Measurements from ENCODE around the gene TRAF3IP1. TPM values are rescaled to one million over a fixed set of nuclear protein-coding genes. Genes with fewer than 3 reads are reported as not detected.

TRAF3IP1 gene
- total and polyA plus RNA-seq, 12 donors, result 5.5 to 18.5 (median 12.4) TPM

- peak; percentile 80 to 96 (median 93) for DNase-seq
- Histone ChIP-seq H3K27me3 (no peaks in the 10 kb centered on the region), H3K4me1 (replicated peaks in 1 of 2) (peaks cover 0 to 7% of the 10 kb centered on the region in 2 donors), H3K9me3 (replicated peaks in 1 of 3) (no peaks in the 10 kb centered on the region), H3K36me3 (replicated peaks in 1 of 2) (peaks cover 0 to 30% of the 10 kb centered on the region in 2 donors), H3K27ac (peak overlapping the region in 3 of 5 donors; percentile 13 to 73 (median 51)), H3K4me3 (no peak overlapping the region)
- intact Hi-C loops (cut with DNase I), result loop anchor here in 1 of 2 donors (10.0 kb wide), 1 partner anchor 85 kb away; no protein-coding TSS in a partner anchor
- TF ChIP-seq CTCF (IDR thresholded peaks at IDR 0.05) (no peak), POLR2A (IDR thresholded peaks at IDR 0.05) (peak in 1 of 2 donors; percentile 48)
- whole genome bisulfite sequencing, 4 donors, result 47 to 63% (median 49%) methylated on average over 9 of the region's 9 CpGs
These were observed 129.6 kb downstream of the TRAF3IP1 start for GRCh38 chr2:238449909-238450417.

GRCh38 chr2:238450440-238450861, 130.1 kb downstream of the TRAF3IP1 start:
- DNase-seq, result peak in 1 of 7 donors; percentile 51
- Histone ChIP-seq H3K9me3 (replicated peaks in 1 of 3) (no peaks in the 10 kb centered on the region), H3K27ac (peak overlapping the region in 3 of 5 donors; percentile 13 to 51 (median 17)), H3K27me3 (no peaks in the 10 kb centered on the region), H3K36me3 (replicated peaks in 1 of 2) (peaks cover 0 to 25% of the 10 kb centered on the region in 2 donors), H3K4me1 (replicated peaks in 1 of 2) (peaks cover 0 to 7% of the 10 kb centered on the region in 2 donors), H3K4me3 (no peak overlapping the region)
- no peak for TF ChIP-seq POLR2A (IDR thresholded peaks at IDR 0.05)
- TF ChIP-seq CTCF (IDR thresholded peaks at IDR 0.05), result no peak
- intact Hi-C loops (cut with DNase I), result loop anchor here in 1 of 2 donors (10.0 kb wide), 1 partner anchor 86 kb away; no protein-coding TSS in a partner anchor
- 88 to 95% (median 92%) methylated on average over 8 to 11 of the region's 11 CpGs for WGBS, 4 donors

Small RNA genes lying within 50 kb of the gene (small RNA-seq; reads per million reads assigned to genes)
- gene RNU6-234P, result 0 reads per million in 2 donors

Other genes with a start within 250 kb of the TRAF3IP1 start
- gene ESPNL, start 220.2 kb upstream of the TRAF3IP1 start, total RNA-seq, result 1 to 10 TPM in 3 of 9 donors, under 1 TPM in 2, not detected in 4; 0.69 to 5.9 (median 1.4) TPM
- gene ESPNL, start 220.2 kb upstream of the TRAF3IP1 start, polyA plus RNA-seq, result 1 to 10 TPM in 1 of 3 donors, under 1 TPM in 1, not detected in 1; 0.03 to 1.2 TPM
- 1 to 10 TPM in 1 of 9 donors, under 1 TPM in 5, not detected in 3; 0.10 to 4.3 (median 0.15) TPM for gene KLHL30, start 181.8 kb upstream of the TRAF3IP1 start, total RNA-seq
- under 1 TPM in 2 of 3 donors, not detected in 1; 0.13 to 0.24 TPM for gene KLHL30, start 181.8 kb upstream of the TRAF3IP1 start, polyA plus RNA-seq
- under 1 TPM in 2 of 9 donors, not detected in 7; 0.11 to 0.36 TPM for gene ERFE, start 161.5 kb upstream of the TRAF3IP1 start, total RNA-seq
- gene ERFE, start 161.5 kb upstream of the TRAF3IP1 start, polyA plus RNA-seq, result under 1 TPM in 1 of 3 donors, not detected in 2; 0.10 TPM
- gene ILKAP, start 116.8 kb upstream of the TRAF3IP1 start, total RNA-seq, result 10 to 100 TPM; 12.3 to 37.3 (median 24.5) TPM
- gene ILKAP, start 116.8 kb upstream of the TRAF3IP1 start, polyA plus RNA-seq, result 100 to 1,000 TPM in 2 of 3 donors, 10 to 100 TPM in 1; 17.8 to 131 (median 110) TPM
- gene HES6, start 80.5 kb upstream of the TRAF3IP1 start, total RNA-seq, result 10 to 100 TPM in 6 of 9 donors, 1 to 10 TPM in 3; 6.5 to 21.6 (median 12.7) TPM
- gene HES6, start 80.5 kb upstream of the TRAF3IP1 start, polyA plus RNA-seq, result 1 to 10 TPM; 4.3 to 9.2 (median 7.4) TPM
- 10 to 100 TPM in 1 of 9 donors, 1 to 10 TPM in 8; 1.5 to 11.4 (median 4.9) TPM for gene PER2, start 31.9 kb upstream of the TRAF3IP1 start, total RNA-seq
- gene PER2, start 31.9 kb upstream of the TRAF3IP1 start, polyA plus RNA-seq, result 1 to 10 TPM; 1.3 to 7.1 (median 4.7) TPM
- gene ASB1, start 106.4 kb downstream of the TRAF3IP1 start, total RNA-seq, result 10 to 100 TPM; 12.2 to 25.1 (median 19.1) TPM
- gene ASB1, start 106.4 kb downstream of the TRAF3IP1 start, polyA plus RNA-seq, result 10 to 100 TPM; 12.3 to 28.8 (median 24.8) TPM